NCI-H2081 (cell line): ENCODE measurements around the gene PRRC2A.

Experiments
- DNase-seq, 2 experiments: peaks; one replicate each; lab custom pipeline; 2025; lab: John Stamatoyannopoulos, UW

Gene PRRC2A

GRCh38 chr6:31620586-31621319 is at the start of gene PRRC2A:
PRRC2A (plus strand) TSS chr6:31620715; CDS start chr6:31622790, 2,075 bp downstream.
- peak; percentile 79 to 84 for DNase-seq

- no peak for DNase-seq
Observed at GRCh38 chr6:31572041-31572911, 48.2 kb upstream of the PRRC2A start, which contains the start of gene LTA. LTA (plus strand) TSS chr6:31572289; CDS start chr6:31572743, 454 bp downstream.

- DNase-seq: no peak
Observed at GRCh38 chr6:31573239-31574105, 47.0 kb upstream of the PRRC2A start.

- DNase-seq: no peak
Observed at GRCh38 chr6:31574106-31575061, 46.1 kb upstream of the PRRC2A start.

- no peak for DNase-seq
Observed at GRCh38 chr6:31575335-31575901, 45.1 kb upstream of the PRRC2A start, which contains the start of gene TNF. TNF (plus strand) TSS chr6:31575565; CDS start chr6:31575742, 177 bp downstream.

GRCh38 chr6:31575952-31576685 is 44.4 kb upstream of the PRRC2A start:
- no peak for DNase-seq

- DNase-seq: no peak
Observed at GRCh38 chr6:31576897-31577578, 43.5 kb upstream of the PRRC2A start.

GRCh38 chr6:31577579-31577966 is 42.9 kb upstream of the PRRC2A start:
- DNase-seq: no peak

- no peak for DNase-seq
Observed at GRCh38 chr6:31578184-31579118, 42.1 kb upstream of the PRRC2A start.

- DNase-seq: no peak
Observed at GRCh38 chr6:31579119-31579505, 41.4 kb upstream of the PRRC2A start.

- no peak for DNase-seq
Observed at GRCh38 chr6:31579546-31580437, 40.7 kb upstream of the PRRC2A start.

- no peak for DNase-seq
Observed at GRCh38 chr6:31580438-31580740, 40.1 kb upstream of the PRRC2A start.

- DNase-seq: peak; percentile 70 to 76
Observed at GRCh38 chr6:31580807-31581433, 39.6 kb upstream of the PRRC2A start.

- DNase-seq: no peak
Observed at GRCh38 chr6:31581434-31582229, 38.9 kb upstream of the PRRC2A start.

- DNase-seq: no peak
Observed at GRCh38 chr6:31582230-31582643, 38.3 kb upstream of the PRRC2A start, which contains the start of gene LTB. LTB (minus strand) TSS chr6:31582424; CDS start chr6:31582417, 7 bp downstream.

GRCh38 chr6:31585491-31585890 is 35.0 kb upstream of the PRRC2A start:
- DNase-seq: no peak
